HPDE6-E6E7 (cell line): ENCODE results near the gene CHKB.
"Not testable (repeated sequence)": the region's sequence is repeated elsewhere in the genome, so short reads cannot be mapped to it uniquely, and the experiment has no call there.

ENCODE experiments used
- DNase-seq: peaks from one replicate; pipeline ENCODE4 v3.0.0; 2011; ENCODE audit warnings: missing footprints; ENCODE audit errors: extremely low spot score

The CHKB gene

GRCh38 chr22:50548921-50549790, 33.5 kb downstream of the CHKB start:
- DNase-seq = no peak

DNA sequence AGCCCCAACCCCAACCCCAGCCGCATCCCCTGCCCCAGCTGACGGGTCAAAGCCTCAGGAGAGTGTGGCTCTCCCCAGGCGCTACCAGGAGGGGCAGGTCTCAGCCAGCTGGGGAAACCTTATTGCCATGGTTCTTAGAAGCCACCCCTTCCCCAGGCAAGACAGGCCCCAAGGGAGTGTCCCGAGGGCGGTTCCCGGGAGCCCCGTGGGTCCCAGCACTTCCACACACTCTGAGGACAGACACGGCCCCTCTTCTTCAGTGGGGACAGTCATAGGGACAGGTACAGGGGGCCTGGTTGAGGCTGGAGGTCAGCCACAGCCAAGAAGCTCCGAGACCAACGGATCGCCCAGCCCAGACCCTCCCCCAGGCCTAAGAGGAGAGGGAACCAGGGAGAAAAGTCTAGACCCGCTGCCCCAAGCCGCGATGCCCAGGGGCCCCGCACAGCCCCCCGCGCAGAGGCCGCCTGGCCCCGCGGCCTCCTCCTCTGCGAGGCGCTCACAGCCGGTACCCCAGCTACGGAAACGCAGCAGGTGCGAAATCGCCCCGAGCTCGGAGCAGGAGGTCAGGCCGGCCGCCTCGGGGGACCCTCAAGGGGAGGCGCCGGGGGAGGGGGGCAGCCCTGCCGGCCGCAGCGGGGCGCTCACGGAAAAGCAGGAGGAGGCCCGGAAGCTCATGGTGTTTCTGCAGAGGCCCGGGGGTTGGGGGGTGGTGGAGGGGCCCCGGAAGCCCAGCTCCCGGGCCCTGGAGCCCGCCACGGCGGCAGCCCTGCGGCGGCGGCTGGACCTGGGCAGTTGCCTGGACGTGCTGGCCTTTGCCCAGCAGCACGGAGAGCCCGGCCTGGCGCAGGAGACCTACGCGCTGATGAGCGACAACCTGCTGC, 34.4 kb downstream of the CHKB start:
- DNase-seq = no peak

DNA sequence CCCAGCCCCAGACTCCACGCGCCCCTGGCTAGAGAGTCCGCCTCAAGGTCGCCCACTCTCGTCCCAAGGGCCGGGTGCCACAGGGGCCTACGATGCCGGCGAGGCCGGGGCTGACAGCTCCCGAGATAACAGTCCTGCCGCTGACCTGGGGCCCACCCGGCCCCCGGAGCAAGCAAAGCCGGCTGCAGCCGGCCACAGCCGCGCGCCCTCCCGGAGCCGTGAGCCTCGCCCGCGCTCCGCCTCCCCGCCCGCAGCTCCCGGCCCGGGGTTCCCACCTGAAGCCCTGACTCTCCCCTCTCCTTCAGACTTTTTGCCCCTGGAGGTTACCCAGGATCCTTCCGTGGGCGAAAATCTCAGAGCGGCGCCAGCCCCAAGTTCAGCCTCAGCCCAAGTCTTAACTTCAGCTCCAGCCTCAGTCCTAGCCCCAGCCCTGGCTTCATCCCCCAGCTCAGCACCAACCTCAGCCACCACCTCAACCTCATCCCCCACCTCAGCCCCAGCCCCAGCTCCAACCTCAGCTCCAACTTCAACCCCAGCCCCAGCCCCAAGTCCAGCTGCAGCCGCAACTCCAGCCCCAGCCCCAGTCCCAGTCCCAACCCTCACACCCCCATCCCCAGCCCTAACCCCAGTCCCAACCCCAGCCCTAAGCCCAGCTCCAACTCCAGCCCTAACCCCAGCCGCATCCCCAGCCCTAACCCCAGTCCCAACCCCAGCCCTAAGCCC, 35.2 kb downstream of the CHKB start:
- DNase-seq = no peak

GRCh38 chr22:50546326-50547262, 36.1 kb downstream of the CHKB start:
- DNase-seq = no peak

- DNase-seq = no peak
These were observed 36.9 kb downstream of the CHKB start, which contains the start of gene KLHDC7B for GRCh38 chr22:50545522-50546325. Gene KLHDC7B (plus strand): TSS chr22:50545899. CDS start chr22:50546244, 345 bp downstream.

DNA sequence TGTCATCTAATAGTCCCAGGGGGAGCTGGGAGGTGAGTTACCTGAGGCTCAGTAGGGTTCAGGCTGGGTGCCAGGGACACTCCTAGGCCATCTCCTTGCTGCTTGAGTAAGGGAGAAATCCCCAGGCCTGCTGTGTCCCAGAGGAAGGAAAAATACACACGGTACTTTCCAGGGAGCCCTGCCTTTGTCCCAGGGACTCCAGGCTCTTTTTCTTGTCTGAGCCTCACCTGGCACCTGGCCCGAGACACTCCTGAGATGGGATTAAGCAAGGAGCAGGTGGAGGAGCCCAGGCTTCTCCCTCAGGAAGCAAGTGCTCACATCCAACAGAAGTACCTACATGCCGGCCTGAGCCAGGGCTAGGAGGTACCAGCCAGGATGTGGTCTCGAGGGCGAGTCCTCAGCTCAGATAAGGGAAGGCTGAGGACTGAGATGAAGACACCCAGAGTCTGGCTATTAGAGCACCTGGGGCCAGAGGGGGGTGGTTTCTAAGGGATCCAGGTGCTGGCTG, 37.8 kb downstream of the CHKB start:
- DNase-seq = no peak

GRCh38 chr22:50544078-50544745, 38.4 kb downstream of the CHKB start:
- DNase-seq = no peak

DNA sequence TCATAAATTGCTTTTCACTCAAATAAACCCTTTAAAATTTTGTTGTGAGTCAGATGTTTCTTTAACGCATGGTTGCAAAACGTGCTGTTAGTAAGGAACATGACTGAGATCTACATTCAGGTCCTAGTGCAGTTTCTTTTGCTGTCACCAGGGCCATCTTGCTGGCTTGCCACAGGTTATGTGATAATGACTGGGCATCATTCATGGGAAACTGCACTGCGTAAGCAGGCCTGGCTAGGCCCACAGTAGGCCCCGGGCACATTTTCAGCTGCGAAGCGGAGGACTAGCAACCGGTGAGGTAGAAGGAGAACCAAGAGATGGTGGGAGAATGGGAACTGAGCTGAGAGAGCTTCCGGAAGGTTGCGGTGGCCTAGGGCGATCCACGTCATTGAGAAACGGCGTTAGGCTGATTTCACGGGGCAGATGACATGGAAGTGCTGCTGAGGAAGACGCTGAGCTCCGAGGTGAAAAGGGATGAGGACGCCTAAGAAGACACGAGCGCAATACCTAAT, 40.2 kb downstream of the CHKB start:
- no peak for DNase-seq

- DNase-seq = not testable (repeated sequence)
These were observed 41.0 kb downstream of the CHKB start for GRCh38 chr22:50541667-50542026.

- DNase-seq = no peak
These were observed 42.3 kb downstream of the CHKB start for GRCh38 chr22:50540381-50540780.

DNA sequence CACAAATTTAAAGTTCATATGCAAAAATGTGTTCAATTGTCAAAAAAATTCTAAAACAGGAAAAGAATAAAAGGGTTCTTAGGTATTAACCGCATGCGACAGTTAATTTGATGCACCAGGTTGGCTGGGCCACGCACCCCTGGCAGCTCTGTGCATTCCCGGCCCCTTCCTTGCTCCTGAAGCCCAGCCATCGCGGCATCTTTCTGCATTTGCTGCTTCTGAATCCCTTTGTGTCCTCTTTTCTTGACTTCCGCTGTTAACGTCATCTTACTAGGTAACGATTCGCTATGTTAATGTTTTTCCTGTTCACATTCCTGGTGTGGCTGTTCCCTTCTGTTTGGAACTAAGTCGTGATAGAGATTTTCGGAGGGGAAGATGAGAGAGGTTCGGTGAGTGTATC, 44.9 kb downstream of the CHKB start:
- DNase-seq = no peak

- no peak for DNase-seq
These were observed 46.4 kb downstream of the CHKB start for GRCh38 chr22:50536226-50536625.

DNA sequence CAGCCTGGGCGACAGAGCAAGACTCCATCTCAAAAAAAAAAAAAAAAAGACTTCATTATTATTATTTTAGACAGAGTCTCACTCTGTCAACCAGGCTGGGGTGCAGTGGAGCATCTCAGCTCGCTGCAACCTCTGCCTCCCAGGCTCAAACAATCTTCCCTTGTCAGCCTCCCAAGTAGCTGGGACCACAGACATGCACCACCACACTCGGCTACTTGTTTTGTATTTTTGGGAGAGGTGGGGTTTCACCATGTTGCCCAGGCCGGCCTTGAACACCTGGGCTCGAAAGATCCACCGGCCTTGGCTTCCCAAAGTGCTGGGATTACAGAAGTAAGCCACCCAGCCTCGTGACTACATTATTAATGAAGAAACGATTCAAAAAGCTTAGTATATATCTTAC, 47.5 kb downstream of the CHKB start:
- no peak for DNase-seq

DNA sequence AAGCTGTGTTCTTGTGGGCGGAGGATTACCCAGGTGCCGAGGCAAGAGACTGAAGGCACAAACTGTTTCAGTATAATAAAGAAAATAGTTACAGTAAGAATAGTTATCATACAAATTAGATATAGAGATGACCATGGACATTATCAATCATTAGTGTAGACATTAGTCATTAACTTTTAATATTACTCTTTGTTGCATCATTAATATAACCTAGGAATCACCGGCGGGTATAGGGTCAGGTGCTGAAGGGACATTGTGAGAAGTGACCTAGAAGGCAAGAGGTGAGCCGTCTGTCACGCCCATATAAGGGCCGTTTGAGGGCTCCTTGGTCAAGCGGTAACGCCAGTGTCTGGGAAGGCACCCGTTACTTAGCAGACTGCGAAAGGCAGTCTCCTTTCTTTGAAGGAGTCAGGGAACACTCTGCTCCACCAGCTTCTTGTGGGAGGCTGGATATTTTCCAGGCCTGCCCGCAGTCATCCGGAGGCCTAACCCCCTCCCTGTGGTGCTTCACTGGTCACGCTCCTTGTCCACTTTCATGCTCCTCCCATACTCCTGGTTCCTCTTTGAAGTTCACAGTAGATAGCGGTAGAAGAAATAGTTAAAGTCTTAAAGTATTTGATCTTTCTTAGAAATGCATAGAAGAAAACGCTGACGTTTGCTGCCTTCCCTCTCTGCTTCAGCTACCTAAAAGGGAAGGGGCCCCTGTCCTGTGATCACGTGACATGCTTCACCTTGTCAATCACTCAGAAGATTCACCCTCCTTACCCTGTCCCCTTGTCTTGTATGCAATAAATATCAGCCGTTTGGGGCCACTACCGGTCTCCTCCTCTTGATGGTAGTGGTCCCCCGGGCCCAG, 48.6 kb downstream of the CHKB start:
- not testable (repeated sequence) for DNase-seq

DNA sequence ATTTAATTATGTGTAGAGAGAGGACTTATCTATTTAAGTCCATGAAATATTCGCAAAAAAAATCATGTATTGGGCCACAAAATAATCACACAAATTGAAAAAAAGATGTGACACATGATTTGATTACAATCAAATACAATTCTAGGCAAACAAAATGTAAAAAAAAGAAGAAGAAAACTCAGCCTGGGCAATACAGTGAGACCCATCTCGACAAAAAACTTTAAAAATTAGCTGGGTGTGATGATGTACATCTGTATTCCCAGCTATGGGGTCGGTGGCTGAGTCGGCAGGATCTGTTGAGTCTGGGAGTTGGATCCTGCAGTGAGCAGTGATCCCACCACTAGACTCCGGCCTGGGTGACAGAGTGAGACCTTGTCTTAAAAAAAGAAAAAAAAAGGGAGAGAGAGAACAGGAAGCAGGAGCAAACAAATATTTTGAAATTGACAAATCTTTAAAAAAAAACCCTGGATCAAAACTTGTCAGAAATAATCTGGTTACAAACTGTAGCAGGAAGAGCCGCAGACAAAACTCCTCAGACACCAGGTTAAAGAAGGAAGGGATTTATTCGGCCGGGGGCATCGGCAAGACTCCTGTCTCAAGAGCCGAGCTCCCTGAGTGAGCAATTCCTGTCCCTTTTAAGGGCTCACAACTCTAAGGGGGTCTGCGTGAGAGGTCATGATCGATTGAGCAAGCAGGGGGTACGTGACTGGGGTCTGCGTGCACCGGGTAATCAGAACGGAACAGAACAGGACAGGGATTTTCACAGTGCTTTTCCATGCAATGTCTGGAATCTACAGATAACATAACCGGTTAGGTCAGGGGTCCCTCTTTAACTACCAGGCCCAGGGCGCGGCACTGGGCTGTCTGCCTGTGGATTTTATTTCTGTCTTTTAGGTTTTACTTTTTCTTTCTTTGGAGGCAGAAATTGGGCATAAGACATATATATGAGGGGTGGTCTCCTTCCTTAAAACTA, 49.5 kb downstream of the CHKB start:
- DNase-seq = no peak

DNA sequence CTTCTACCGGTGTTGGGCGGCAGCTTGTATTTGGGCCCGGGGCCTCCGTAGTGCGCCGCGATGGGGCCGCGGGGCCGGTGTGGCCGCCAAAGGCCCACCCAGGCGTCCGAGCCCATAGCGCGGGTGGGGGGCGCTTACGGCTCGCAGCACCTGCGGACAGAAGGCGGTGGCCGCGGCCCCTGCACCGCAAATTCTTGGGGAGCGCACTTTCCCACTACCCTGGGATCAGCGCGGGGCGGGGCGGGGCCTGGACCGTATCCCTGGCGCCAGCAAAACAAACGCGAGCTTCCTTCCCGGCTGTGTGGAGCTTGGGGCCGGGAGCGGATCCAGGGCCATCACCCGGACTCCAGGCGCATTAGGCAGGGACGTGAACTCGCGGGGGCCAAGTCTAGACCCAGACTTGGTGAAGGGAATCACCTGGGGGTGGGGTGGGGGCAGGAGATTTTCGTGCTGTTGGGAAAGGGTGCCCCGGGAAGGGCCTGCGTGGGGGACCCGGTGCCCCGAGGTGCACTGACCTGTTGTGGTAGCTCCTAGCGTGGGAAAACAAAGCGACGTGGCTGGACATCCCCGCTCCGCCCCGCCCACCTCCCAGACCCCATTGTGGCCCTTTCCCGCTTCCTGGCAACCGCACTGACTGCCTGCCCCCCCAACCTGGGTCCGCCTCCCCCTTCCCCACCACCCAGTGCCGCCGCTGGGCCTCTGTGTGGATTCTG, 50.5 kb downstream of the CHKB start:
- no peak for DNase-seq
